Endometrium (tissue), 2 donors: ENCODE data around the gene ZRANB3.

Source experiments
- FAIRE-seq: peaks from 2 replicates; lab custom pipeline; 2012; peaks lifted over from hg19 to GRCh38; lab: Jason Lieb, UNC
- donor health status: control.
- donor health status: control.

ZRANB3 gene

GRCh38 chr2:135246711-135247270 lies 284.2 kb downstream of the ZRANB3 start:
- no peak for FAIRE-seq

- FAIRE-seq: no peak
Measured at GRCh38 chr2:135245071-135245470, 285.9 kb downstream of the ZRANB3 start.

DNA sequence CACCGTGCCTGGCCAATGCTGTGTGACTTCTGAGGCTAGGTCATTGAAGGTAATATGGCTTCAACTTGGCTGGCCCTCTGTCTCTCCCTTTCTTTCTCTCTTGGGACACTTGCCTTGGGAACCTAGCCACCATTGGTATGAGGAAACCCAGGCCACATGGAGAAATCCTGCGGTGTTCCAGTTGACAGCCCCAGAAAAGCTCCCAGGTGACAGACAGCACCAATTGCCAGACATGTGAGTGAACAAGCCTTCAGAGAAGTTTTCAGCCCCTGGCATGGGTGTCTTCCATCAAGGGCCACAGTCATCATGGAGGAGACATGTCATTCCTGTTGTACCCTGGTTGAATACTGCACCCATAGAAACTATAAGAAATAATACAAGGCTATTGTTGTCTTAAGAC lies 292.4 kb downstream of the ZRANB3 start:
- FAIRE-seq: no peak

DNA sequence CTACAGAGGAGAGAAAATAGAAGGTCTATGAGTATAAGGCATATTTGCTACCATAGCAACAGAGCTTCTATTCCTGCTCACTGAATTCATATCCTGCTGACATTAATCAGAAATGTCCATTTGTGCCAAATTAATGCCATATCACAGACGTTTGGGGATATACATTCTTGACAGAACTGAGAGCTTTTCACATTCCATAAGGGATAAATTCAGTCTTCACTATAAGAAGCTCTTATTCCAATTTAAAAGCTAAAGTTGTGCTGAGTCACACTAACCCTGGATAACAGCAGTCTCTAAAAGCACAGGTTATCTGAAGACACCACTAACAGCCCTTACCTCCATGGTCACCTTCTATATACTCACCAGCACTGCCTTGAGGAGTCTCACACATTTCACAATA lies 300.9 kb downstream of the ZRANB3 start:
- FAIRE-seq: no peak

- FAIRE-seq: no peak
Measured at GRCh38 chr2:135227386-135227785, 303.6 kb downstream of the ZRANB3 start.

GRCh38 chr2:135226961-135227360 lies 304.1 kb downstream of the ZRANB3 start:
- no peak for FAIRE-seq

- FAIRE-seq: no peak
Measured at GRCh38 chr2:135225781-135226180, 305.2 kb downstream of the ZRANB3 start.

- FAIRE-seq: no peak
Measured at GRCh38 chr2:135219226-135219625, 311.8 kb downstream of the ZRANB3 start.

GRCh38 chr2:135218426-135218825 lies 312.6 kb downstream of the ZRANB3 start:
- no peak for FAIRE-seq

- no peak for FAIRE-seq
Measured at GRCh38 chr2:135212757-135213156, 318.3 kb downstream of the ZRANB3 start.

GRCh38 chr2:135208016-135208415 lies 323.0 kb downstream of the ZRANB3 start:
- FAIRE-seq: no peak

GRCh38 chr2:135203944-135204343 lies 327.1 kb downstream of the ZRANB3 start:
- no peak for FAIRE-seq

- no peak for FAIRE-seq
Measured at GRCh38 chr2:135202751-135203150, 328.3 kb downstream of the ZRANB3 start.

- FAIRE-seq: no peak
Measured at GRCh38 chr2:135198481-135198880, 332.5 kb downstream of the ZRANB3 start.

DNA sequence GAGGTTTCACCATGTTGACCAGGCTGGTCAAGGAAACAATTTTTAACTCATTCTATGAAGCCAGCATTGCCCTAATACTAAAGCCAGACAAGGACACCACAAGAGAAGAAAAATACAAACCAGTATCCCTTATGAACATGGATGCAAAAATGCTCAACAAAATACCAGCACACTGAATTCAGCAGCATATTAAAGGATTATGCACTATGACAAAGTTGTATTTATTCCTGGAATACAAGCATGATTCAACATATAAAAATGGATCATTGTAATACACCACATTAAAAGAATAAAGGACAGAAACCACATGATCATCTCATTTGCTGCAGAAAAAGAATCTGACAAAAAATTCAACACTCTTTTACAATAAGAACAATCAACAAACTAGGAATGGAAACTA lies 340.2 kb downstream of the ZRANB3 start:
- FAIRE-seq: no peak

DNA sequence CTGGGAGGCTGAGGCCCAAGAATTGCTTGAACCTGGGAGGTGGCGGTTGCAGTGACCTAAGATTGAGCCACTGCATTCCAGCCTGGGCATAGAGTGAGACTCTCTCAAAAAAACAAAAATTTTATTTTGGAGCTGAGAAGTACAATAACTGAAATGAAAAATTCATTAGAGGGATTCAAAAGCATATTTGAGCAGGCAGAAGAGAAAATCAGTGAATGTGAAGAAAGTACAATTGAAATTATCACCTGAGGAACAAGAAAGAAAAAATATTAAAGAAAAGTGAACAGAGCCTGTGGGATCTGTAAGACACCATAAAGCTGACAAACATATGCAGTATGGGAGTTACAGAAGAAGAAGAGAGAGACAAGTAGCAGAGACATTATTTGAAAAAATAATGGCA lies 341.9 kb downstream of the ZRANB3 start:
- FAIRE-seq: no peak

- no peak for FAIRE-seq
Measured at GRCh38 chr2:135187270-135187669, 343.7 kb downstream of the ZRANB3 start.

- no peak for FAIRE-seq
Measured at GRCh38 chr2:135186054-135186453, 345.0 kb downstream of the ZRANB3 start.

GRCh38 chr2:135183822-135184221 lies 347.2 kb downstream of the ZRANB3 start:
- no peak for FAIRE-seq

DNA sequence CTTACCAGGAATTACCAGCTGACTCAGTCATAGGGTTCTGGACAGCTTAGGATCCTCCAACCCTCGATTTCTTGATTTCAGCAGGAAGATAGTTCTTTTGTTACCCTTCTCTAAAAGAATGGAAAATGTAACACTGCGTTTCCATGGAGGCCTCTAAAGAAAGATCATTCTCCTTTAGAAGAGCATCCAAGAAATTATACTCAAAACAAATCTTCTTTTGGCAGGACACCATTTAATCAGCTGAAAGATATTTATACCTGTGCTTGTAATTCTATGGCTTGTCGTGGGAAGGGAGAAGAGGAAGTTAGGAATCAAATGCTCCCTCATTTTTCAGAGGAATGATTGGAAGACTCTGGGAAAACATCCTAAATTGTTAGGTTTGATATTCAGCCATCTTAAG lies 348.4 kb downstream of the ZRANB3 start:
- FAIRE-seq: no peak

DNA sequence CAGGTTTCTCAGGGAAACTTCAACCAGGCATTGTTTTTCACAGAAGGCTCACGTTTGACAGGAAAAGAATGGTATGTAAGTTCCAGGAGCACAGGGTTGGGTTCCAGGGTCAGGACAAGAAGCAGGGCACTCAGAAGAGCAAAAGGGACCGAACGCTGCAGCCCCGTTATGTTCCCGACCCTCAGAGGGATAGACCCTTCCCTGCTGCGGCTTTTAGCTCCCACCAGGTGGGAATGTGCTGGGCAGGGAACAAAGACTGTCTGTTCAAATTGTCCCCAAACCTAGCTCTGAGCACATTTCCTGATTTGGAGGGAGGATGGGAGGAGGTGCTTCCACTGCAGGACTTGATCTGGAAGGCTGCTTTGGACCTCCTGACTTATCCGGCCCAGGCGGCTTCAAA lies 348.8 kb downstream of the ZRANB3 start:
- FAIRE-seq: no peak

- no peak for FAIRE-seq
Measured at GRCh38 chr2:135179689-135180088, 351.3 kb downstream of the ZRANB3 start.

- no peak for FAIRE-seq
Measured at GRCh38 chr2:135175177-135175576, 355.8 kb downstream of the ZRANB3 start.

DNA sequence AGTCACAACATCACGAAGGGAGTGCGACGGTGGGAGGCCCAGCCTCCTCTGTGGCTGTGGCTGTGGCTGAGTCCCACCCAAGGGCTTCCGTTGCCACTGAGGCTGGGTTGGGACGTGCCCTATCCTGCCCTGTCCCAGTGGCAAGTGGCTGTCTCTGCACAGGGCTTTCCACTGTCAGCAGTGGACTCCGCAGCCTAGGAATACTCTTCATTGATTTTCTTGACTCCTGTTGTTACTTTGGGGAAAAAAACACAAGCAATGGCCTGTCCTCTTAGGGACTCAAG lies 356.3 kb downstream of the ZRANB3 start:
- FAIRE-seq: no peak
